H1 (cell line): ENCODE measurements around the gene DNLZ.

ENCODE experiments used
- CHD1 ChIP-seq: IDR thresholded peaks from 2 replicates; pipeline ENCODE4 v1.6.1; 2012; ENCODE audit warnings: low read depth, low read length, improper control_type of control experiment
- CREB1 ChIP-seq: IDR thresholded peaks from 2 replicates; pipeline ENCODE4 v1.6.1; 2012; ENCODE audit warnings: inconsistent platforms
- CTCF ChIP-seq, 3 experiments: IDR thresholded peaks; 1 replicate in 2 of 3; 2 replicates in 1 of 3; pipeline versions ENCODE4 v1.5.1 to v1.6.1; 2011; ENCODE audit warnings: low read length in 3 of 3, mild to moderate bottlenecking in 3 of 3, inconsistent platforms in 2 of 3, low read depth in 1 of 3, moderate library complexity in 1 of 3; ENCODE audit not compliant: insufficient read depth in 1 of 3; ENCODE audit errors: control extremely low read depth in 1 of 3
- JUND ChIP-seq: IDR thresholded peaks from 2 replicates; pipeline ENCODE4 v1.6.1; 2011; ENCODE audit warnings: mild to moderate bottlenecking, improper control_type of control experiment, low read length
- MAX ChIP-seq: IDR thresholded peaks from 2 replicates; pipeline ENCODE4 v1.6.1; 2012; ENCODE audit warnings: inconsistent platforms
- POLR2A ChIP-seq, 2 experiments: IDR thresholded peaks; 1 replicate in 1 of 2; 2 replicates in 1 of 2; pipeline ENCODE4 v1.6.1; 2011; ENCODE audit warnings: low read depth in 2 of 2, low read length in 2 of 2, mild to moderate bottlenecking in 2 of 2; ENCODE audit errors: control extremely low read depth in 1 of 2
- RFX5 ChIP-seq: IDR thresholded peaks from 2 replicates; pipeline ENCODE4 v1.6.1; 2011; ENCODE audit warnings: low read depth, low read length, improper control_type of control experiment, borderline replicate concordance
- SRF ChIP-seq: IDR thresholded peaks from 2 replicates; pipeline ENCODE4 v1.6.1; 2011; ENCODE audit warnings: mild to moderate bottlenecking, low read depth, low read length, moderate library complexity
- TAF1 ChIP-seq: IDR thresholded peaks from 2 replicates; pipeline ENCODE4 v1.6.1; 2011; ENCODE audit warnings: mild to moderate bottlenecking, low read depth, low read length
- TEAD4 ChIP-seq: IDR thresholded peaks from 2 replicates; pipeline ENCODE4 v1.6.1; 2012; ENCODE audit warnings: low read depth, low read length, inconsistent platforms, mixed read lengths
- YY1 ChIP-seq: IDR thresholded peaks from 2 replicates; pipeline ENCODE4 v1.6.1; 2011; ENCODE audit warnings: low read depth, mild to moderate bottlenecking, low read length
- TF ChIP-seq, protein P1 (sequence below): IDR thresholded peaks from 2 replicates; pipeline ENCODE4 v1.6.1; 2011; ENCODE audit warnings: low read depth, mild to moderate bottlenecking, low read length; ENCODE audit not compliant: insufficient read depth

DNA sequence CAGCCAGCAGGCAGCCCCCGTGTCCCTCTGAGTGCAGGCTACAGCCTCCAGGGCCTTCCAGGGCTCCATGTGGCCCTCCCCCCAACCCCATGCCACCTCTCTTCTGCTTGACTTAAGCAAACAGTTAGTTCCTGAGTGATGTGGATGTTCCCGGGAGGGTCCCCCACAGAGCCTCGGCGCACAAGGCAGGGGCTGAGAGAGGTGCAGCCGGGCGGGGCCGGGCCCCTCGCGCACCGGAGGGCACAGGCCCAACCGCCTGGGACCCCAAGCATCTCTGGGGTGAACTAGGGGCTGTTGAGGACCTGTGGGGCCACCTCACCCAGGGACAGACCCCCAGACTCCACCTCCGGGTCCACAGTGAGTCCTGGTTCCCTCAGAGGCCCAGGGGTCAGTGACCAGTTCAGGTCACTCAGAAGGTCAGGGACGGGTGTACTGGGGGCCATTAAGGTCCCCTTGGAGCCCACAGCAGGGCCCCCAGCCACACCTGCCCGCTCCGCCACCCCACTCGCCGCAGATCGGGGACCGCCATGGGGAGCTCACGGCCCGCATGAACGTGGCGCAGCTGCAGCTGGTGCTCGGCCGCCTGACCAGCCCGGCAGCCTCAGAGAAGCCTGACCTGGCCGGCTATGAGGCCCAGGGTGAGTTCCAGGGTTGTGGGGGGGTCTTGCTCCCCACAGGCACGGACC is 23.0 kb downstream of the DNLZ start:
- TF ChIP-seq TEAD4 (no peak), CREB1 (no peak), YY1 (no peak), TAF1 (no peak), CTCF (IDR thresholded peaks at IDR 0.05; ENCODE audit: control extremely low read depth in 1 of 3, insufficient read depth in 1 of 3, low read depth in 1 of 3, low read length in 3 of 3) (no peak), SRF (no peak), POLR2A (IDR thresholded peaks at IDR 0.05; ENCODE audit: control extremely low read depth in 1 of 2, low read depth in 2 of 2, low read length in 2 of 2) (no peak), CHD1 (no peak), RFX5 (no peak), MAX (no peak), JUND (no peak)
- TF ChIP-seq, protein P1, sequence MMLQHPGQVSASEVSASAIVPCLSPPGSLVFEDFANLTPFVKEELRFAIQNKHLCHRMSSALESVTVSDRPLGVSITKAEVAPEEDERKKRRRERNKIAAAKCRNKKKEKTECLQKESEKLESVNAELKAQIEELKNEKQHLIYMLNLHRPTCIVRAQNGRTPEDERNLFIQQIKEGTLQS: no peak
